H1 (cell line): Measurements from ENCODE around the gene OR52A5. TPM values are rescaled to one million over a fixed set of nuclear protein-coding genes. Genes with fewer than 3 reads are reported as not detected.

Experiments
- FOSL1 ChIP-seq: IDR thresholded peaks from 2 replicates; pipeline ENCODE4 v1.6.1; 2011; ENCODE audit warnings: mild to moderate bottlenecking, low read depth, low read length, moderate library complexity; ENCODE audit not compliant: insufficient read depth
- KDM1A ChIP-seq: fragments of 200-600, 300-600 bp; sonication (generic); IDR thresholded peaks from 2 replicates; pipeline ENCODE4 v1.7.1; 2016; ENCODE audit warnings: mild to moderate bottlenecking, low read length, borderline replicate concordance
- ZNF274 ChIP-seq: IDR thresholded peaks from 2 replicates; pipeline ENCODE4 v1.7.0; 2012; ENCODE audit warnings: low read length, borderline replicate concordance; ENCODE audit errors: extremely low read depth
- polyA plus RNA-seq, 7 experiments: library from polyadenylated mRNA; depleted of rRNA in 3 of 7; stranded (reverse) in 5 of 7; unstranded in 2 of 7; fragments of >200 nt in 5 of 7; fragments of 200-250 nt in 2 of 7; gene quantifications; 1 replicate in 5 of 7; 2 replicates in 1 of 7; 4 replicates in 1 of 7; pipeline versions ENCODE4 v1.2.1 to v1.2.3, GENCODE V29; 2011 to 2013; ENCODE audit warnings: missing spikeins in 2 of 7, mixed read lengths in 2 of 7
- total RNA-seq: library from RNA; stranded (reverse); fragmentation: NEBNext Ultra II Directional; extraction: Animal tissue kit (Norgen Biotek cat#: 25700); gene quantifications from 2 replicates; pipeline ENCODE4 v1.2.1, GENCODE V29; 2021

Gene OR52A5
- total and polyA plus RNA-seq, 2 of the 8 experiments (the other 6 are each of a cell fraction or from before 2014, with no cell fraction given), result 0.02 to 0.11 TPM

- no peak for TF ChIP-seq FOSL1
- TF ChIP-seq ZNF274, result no peak
- no peak for TF ChIP-seq KDM1A
These were observed 19.3 kb downstream of the OR52A5 start (continued) for GRCh38 chr11:5118893-5119292.
